ENCODE data around the gene SPDEF.
A peak's percentile ranks its signal among the peaks of the same experiment; 100 is the strongest.

DNA sequence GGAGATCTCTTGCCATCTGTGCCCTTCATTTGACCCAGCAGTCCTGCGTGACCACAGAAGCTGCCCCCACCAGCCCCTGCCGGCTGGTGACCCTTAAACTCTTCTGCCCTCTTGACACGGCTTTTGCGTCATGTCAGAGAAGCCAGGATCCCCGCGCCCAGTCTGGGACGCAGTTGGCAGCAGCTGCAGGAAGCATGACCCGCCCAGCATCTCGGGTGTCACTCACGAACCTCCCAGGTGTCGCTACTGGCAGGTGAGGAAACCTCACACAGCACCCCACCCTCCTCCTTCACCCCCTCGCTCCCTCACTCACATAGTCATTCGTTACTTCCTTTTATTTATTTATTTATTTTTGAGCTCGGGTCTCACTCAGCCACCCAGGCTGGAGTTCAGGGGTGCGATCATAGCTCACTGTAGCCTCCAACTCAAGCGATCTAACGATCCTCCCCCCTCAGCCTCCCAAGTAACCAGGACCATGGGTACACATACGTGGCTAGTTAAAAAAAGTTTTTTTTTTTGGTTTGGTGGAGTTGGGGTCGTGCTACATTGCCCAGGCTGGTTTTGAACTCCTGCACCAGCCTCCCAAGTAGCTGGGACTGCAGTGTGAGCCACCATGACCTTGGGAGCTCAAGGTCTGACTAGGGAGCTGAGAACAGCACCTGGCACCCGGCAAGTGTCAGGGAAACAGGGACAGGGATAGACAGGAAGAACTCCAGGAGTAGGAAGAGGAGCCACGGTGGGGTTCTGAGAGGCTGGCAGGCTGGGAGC, 14.1 kb upstream of the SPDEF start:
- TF ChIP-seq, protein P1, sequence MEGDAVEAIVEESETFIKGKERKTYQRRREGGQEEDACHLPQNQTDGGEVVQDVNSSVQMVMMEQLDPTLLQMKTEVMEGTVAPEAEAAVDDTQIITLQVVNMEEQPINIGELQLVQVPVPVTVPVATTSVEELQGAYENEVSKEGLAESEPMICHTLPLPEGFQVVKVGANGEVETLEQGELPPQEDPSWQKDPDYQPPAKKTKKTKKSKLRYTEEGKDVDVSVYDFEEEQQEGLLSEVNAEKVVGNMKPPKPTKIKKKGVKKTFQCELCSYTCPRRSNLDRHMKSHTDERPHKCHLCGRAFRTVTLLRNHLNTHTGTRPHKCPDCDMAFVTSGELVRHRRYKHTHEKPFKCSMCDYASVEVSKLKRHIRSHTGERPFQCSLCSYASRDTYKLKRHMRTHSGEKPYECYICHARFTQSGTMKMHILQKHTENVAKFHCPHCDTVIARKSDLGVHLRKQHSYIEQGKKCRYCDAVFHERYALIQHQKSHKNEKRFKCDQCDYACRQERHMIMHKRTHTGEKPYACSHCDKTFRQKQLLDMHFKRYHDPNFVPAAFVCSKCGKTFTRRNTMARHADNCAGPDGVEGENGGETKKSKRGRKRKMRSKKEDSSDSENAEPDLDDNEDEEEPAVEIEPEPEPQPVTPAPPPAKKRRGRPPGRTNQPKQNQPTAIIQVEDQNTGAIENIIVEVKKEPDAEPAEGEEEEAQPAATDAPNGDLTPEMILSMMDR (tag by site-specific recombination; IDR thresholded peaks at IDR 0.05) = no peak
- TF ChIP-seq, protein P2, sequence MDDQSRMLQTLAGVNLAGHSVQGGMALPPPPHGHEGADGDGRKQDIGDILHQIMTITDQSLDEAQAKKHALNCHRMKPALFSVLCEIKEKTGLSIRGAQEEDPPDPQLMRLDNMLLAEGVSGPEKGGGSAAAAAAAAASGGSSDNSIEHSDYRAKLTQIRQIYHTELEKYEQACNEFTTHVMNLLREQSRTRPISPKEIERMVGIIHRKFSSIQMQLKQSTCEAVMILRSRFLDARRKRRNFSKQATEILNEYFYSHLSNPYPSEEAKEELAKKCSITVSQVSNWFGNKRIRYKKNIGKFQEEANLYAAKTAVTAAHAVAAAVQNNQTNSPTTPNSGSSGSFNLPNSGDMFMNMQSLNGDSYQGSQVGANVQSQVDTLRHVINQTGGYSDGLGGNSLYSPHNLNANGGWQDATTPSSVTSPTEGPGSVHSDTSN (CRISPR knock-in tag; IDR thresholded peaks at IDR 0.05) = no peak
- no peak for TF ChIP-seq YY1 (tag by site-specific recombination; IDR thresholded peaks at IDR 0.05)
- no peak for TF ChIP-seq ZNF658 (tag by site-specific recombination; IDR thresholded peaks at IDR 0.05)
- TF ChIP-seq, protein P3, sequence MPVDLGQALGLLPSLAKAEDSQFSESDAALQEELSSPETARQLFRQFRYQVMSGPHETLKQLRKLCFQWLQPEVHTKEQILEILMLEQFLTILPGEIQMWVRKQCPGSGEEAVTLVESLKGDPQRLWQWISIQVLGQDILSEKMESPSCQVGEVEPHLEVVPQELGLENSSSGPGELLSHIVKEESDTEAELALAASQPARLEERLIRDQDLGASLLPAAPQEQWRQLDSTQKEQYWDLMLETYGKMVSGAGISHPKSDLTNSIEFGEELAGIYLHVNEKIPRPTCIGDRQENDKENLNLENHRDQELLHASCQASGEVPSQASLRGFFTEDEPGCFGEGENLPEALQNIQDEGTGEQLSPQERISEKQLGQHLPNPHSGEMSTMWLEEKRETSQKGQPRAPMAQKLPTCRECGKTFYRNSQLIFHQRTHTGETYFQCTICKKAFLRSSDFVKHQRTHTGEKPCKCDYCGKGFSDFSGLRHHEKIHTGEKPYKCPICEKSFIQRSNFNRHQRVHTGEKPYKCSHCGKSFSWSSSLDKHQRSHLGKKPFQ (tag by site-specific recombination; IDR thresholded peaks at IDR 0.05) = no peak
- no peak for TF ChIP-seq ZNF76 (tag by site-specific recombination; IDR thresholded peaks at IDR 0.05; ENCODE audit: borderline replicate concordance, low read depth)
- TF ChIP-seq ZNF157 (tag by site-specific recombination; IDR thresholded peaks at IDR 0.05) = no peak
- no peak for TF ChIP-seq ZNF830 (tag by site-specific recombination; IDR thresholded peaks at IDR 0.05; ENCODE audit: low read depth)
- no peak for TF ChIP-seq ZSCAN16 (tag by site-specific recombination; IDR thresholded peaks at IDR 0.05)
- no peak for TF ChIP-seq ZNF341 (tag by site-specific recombination; IDR thresholded peaks at IDR 0.05; ENCODE audit: low read depth)
- no peak for TF ChIP-seq ZNF670 (tag by site-specific recombination; IDR thresholded peaks at IDR 0.05; ENCODE audit: low read depth)
- TF ChIP-seq ZFP41 (tag by site-specific recombination; IDR thresholded peaks at IDR 0.05; ENCODE audit: borderline replicate concordance) = no peak
- no peak for TF ChIP-seq ZNF501 (tag by site-specific recombination; IDR thresholded peaks at IDR 0.05)
- TF ChIP-seq ZNF121 (tag by site-specific recombination; IDR thresholded peaks at IDR 0.05) = peak; percentile 76

Measured in HEK293 (cell line).